CD8-positive, alpha-beta memory T cell (primary cell): ENCODE results near the gene CYREN. TPM values are rescaled to one million over a fixed set of nuclear protein-coding genes. Genes with fewer than 3 reads are reported as not detected.
"Not testable (repeated sequence)": the region's sequence is repeated elsewhere in the genome, so short reads cannot be mapped to it uniquely, and the experiment has no call there.

Source experiments
- CTCF ChIA-PET: fragments of 350-600 bp; sonication (Branson Sonifier 250); formaldehyde crosslinking; loops from one replicate; lab custom pipeline; 2021; ENCODE audit warnings: antibody characterized with exemption; lab: Charles Lee
- POLR2A ChIA-PET: fragments of 350-600 bp; sonication (Branson Sonifier 250); formaldehyde crosslinking; loops from one replicate; lab custom pipeline; 2021; ENCODE audit warnings: antibody characterized with exemption; lab: Charles Lee
- DNase-seq, 5 donors: peaks; one replicate each; pipeline versions ENCODE4 v3.0.0 to v3.0.0-alpha.2; 2020 to 2022; ENCODE audit warnings: mixed read lengths in 1 of 5
- H3K27ac ChIP-seq: one replicate; pipeline ENCODE4 v1.7.0; 2013; ENCODE audit warnings: low read depth, mild to moderate bottlenecking, low read length, moderate library complexity
- H3K27me3 ChIP-seq: 2 replicates; pipeline ENCODE4 v1.7.0; 2013; ENCODE audit warnings: low read length, mild to moderate bottlenecking; ENCODE audit not compliant: insufficient read depth, poor library complexity, severe bottlenecking
- H3K36me3 ChIP-seq: 2 replicates; pipeline ENCODE4 v1.7.0; 2013; ENCODE audit warnings: mild to moderate bottlenecking, low read length, moderate library complexity; ENCODE audit not compliant: insufficient read depth
- H3K4me1 ChIP-seq: 2 replicates; pipeline ENCODE4 v1.7.0; 2013; ENCODE audit warnings: mild to moderate bottlenecking, low read length, moderate library complexity; ENCODE audit not compliant: insufficient read depth
- H3K4me3 ChIP-seq: 2 replicates; pipeline ENCODE4 v1.7.0; 2013; ENCODE audit warnings: mild to moderate bottlenecking, low read length
- H3K9me3 ChIP-seq: 2 replicates; pipeline ENCODE4 v1.7.0; 2013; ENCODE audit warnings: mild to moderate bottlenecking, low read length
- H3K27ac Mint-ChIP-seq, 8 donors: one replicate each; pipeline ENCODE4 v1.8.0; 2020 to 2021; ENCODE audit warnings: mixed read lengths in 8 of 8, mild to moderate bottlenecking in 6 of 8, inconsistent platforms in 3 of 8, moderate library complexity in 3 of 8
- H3K27me3 Mint-ChIP-seq, 2 donors: one replicate each; pipeline ENCODE4 v1.8.0; 2020 to 2021; ENCODE audit warnings: mixed read lengths in 2 of 2, mild to moderate bottlenecking in 1 of 2, moderate library complexity in 1 of 2
- H3K36me3 Mint-ChIP-seq, 3 donors: one replicate each; pipeline ENCODE4 v1.8.0; 2020 to 2021; ENCODE audit warnings: mixed read lengths in 3 of 3, inconsistent platforms in 1 of 3, mild to moderate bottlenecking in 1 of 3
- H3K4me1 Mint-ChIP-seq, 3 donors: one replicate each; pipeline ENCODE4 v1.8.0; 2020 to 2021; ENCODE audit warnings: mixed read lengths in 3 of 3, inconsistent platforms in 1 of 3, mild to moderate bottlenecking in 1 of 3
- H3K4me3 Mint-ChIP-seq, 7 donors: one replicate each; pipeline ENCODE4 v1.8.0; 2020 to 2021; ENCODE audit warnings: mixed read lengths in 7 of 7, mild to moderate bottlenecking in 6 of 7, moderate library complexity in 4 of 7, inconsistent platforms in 2 of 7
- H3K9me3 Mint-ChIP-seq, 5 donors: one replicate each; pipeline ENCODE4 v1.8.0; 2020 to 2022; ENCODE audit warnings: mixed read lengths in 5 of 5, mild to moderate bottlenecking in 3 of 5, moderate library complexity in 2 of 5, inconsistent platforms in 1 of 5
- polyA plus RNA-seq: library from polyadenylated mRNA; unstranded; fragments of 300-500 nt; fragmentation: Illumina TruSeq; gene quantifications from one replicate; pipeline ENCODE4 v1.2.3, GENCODE V29; 2021
- total RNA-seq, 2 experiments: library from RNA; stranded (reverse); gene quantifications; one replicate each; pipeline ENCODE4 v1.2.3, GENCODE V29; 2021

Gene CYREN
- total and polyA plus RNA-seq, 3 experiments from 2014 or later: 45.4 to 79.9 (median 77.2) TPM

DNA sequence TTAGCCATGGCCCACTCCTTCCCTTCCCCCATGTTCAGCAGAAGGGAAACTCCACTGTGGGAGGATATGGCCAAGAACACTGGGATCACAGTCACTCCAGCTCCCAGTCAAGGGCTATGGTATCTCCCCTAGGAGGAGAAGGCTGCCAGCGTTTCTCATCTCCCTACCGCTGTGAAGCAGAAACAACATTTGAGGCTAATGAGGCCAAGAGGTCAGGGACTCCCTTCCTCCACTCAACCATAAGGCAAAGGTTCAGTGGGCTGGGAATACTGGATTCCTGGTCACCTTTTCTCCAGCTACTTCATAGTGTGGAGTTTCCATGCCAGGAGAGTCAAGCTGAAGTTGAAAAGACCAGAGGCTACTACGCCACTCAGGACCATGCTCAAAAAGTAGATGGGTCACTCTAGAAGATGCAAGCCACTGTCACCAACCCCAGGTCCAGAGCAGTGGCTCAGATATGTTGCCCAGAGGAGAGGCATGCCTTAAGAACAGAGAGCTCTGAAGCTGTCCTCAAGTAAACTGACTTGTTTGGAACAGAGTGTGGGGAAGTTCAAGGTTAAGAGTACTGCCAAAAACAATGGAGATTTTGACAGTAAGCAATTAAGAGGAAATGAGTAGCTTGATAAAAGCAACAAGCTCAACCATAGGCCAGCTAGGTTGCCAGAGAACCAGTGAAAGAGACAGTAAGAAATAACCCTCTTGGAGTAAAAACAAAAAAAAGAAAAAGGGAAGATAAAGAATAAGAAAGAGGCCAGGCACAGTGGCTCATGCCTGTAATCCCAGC lies 26.4 kb downstream of the CYREN start:
- POLR2A ChIA-PET: interaction anchor here (0.6 to 1.5 kb wide), 4 partner anchors 26 to 159 kb away, joined by 3 to 8 read pairs (median 4); partner anchors contain the start of genes AGBL3 and CYREN
- Histone ChIP-seq H3K4me1 (peaks cover 21% of the 10 kb centered on the region), H3K4me3 (no peak overlapping the region), H3K36me3 (no peaks in the 10 kb centered on the region), H3K9me3 (no peaks in the 10 kb centered on the region), H3K27ac (no peak overlapping the region), H3K27me3 (no peaks in the 10 kb centered on the region)
- Mint-ChIP-seq H3K9me3 (peaks cover 0 to 13% (median 3%) of the 10 kb centered on the region in 5 donors), H3K27ac (peak overlapping the region in 4 of 8 donors; percentile 33 to 67 (median 46)), H3K4me1 (peaks cover 33 to 43% (median 40%) of the 10 kb centered on the region in 3 donors), H3K4me3 (peak overlapping the region in 1 of 7 donors; percentile 68), H3K36me3 (peaks cover 10 to 40% (median 17%) of the 10 kb centered on the region in 3 donors), H3K27me3 (peaks cover 0 to 1% of the 10 kb centered on the region in 2 donors)
- CTCF ChIA-PET: interaction anchor here (1.1 to 2.4 kb wide), 4 partner anchors 26 to 511 kb away, joined by 3 to 11 read pairs (median 4); partner anchors contain the start of gene CYREN
- DNase-seq: no peak

DNA sequence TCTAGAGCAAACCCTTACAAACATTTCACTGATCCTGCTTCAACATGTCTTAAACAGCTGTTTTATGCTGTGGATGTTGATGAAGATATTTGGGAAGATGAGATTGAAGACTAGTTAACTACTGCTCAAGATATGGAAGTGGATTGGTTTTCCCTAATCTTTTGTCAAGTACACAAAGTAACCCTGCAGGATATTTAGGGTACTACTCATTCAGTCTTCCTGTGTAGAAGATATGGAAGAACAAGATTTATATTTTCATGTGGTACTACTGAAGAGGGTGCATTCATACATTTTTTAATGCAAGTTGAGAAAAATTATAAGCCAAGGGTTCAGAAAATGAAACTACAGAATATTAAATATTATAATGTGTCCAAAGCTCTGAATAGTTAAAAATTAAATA lies 40.9 kb downstream of the CYREN start:
- peaks cover 4% of the 10 kb centered on the region for H3K9me3 ChIP-seq
- peaks cover 10 to 37% (median 14%) of the 10 kb centered on the region in 5 donors for H3K9me3 Mint-ChIP-seq
- ChIA-PET POLR2A (no interaction called here), CTCF (no interaction called here)
- H3K36me3 ChIP-seq: no peaks in the 10 kb centered on the region
- peaks cover 2 to 43% (median 5%) of the 10 kb centered on the region in 3 donors for H3K36me3 Mint-ChIP-seq
- no peaks in the 10 kb centered on the region for H3K4me1 ChIP-seq
- H3K27ac Mint-ChIP-seq: no peak overlapping the region
- no peak for DNase-seq
- no peak overlapping the region for H3K4me3 Mint-ChIP-seq
- peaks cover 0 to 4% of the 10 kb centered on the region in 2 donors for H3K27me3 Mint-ChIP-seq
- no peaks in the 10 kb centered on the region for H3K27me3 ChIP-seq
- no peak overlapping the region for H3K27ac ChIP-seq
- H3K4me3 ChIP-seq: no peak overlapping the region
- H3K4me1 Mint-ChIP-seq: peaks cover 0 to 2% (median 0%) of the 10 kb centered on the region in 3 donors

DNA sequence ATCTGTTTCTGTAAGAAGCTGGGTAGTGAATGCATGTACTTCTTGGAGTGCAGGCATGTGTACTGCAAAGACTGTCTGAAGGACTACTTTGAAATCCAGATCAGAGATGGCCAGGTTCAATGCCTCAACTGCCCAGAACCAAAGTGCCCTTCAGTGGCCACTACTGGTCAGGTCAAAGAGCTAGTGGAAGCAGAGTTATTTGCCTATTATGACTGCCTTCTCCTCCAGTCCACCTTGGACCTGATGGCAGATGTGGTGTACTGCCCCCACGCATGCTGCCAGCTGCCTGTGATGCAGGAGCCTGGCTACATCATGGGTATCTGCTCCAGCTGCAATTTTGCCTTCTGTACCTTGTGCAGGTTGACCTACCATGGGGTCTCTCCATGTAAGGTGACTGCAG lies 41.6 kb downstream of the CYREN start:
- ChIA-PET POLR2A (no interaction called here), CTCF (no interaction called here)
- H3K9me3 ChIP-seq: peaks cover 4% of the 10 kb centered on the region
- H3K36me3 ChIP-seq: no peaks in the 10 kb centered on the region
- H3K4me3 Mint-ChIP-seq: no peak overlapping the region
- H3K36me3 Mint-ChIP-seq: peaks cover 2 to 49% (median 5%) of the 10 kb centered on the region in 3 donors
- no peaks in the 10 kb centered on the region for H3K27me3 ChIP-seq
- peaks cover 0 to 4% of the 10 kb centered on the region in 2 donors for H3K27me3 Mint-ChIP-seq
- no peak overlapping the region for H3K27ac ChIP-seq
- DNase-seq: no peak
- H3K9me3 Mint-ChIP-seq: peaks cover 10 to 40% (median 14%) of the 10 kb centered on the region in 5 donors
- H3K4me1 ChIP-seq: no peaks in the 10 kb centered on the region
- H3K27ac Mint-ChIP-seq: no peak overlapping the region
- no peak overlapping the region for H3K4me3 ChIP-seq
- H3K4me1 Mint-ChIP-seq: peaks cover 0 to 2% (median 0%) of the 10 kb centered on the region in 3 donors

DNA sequence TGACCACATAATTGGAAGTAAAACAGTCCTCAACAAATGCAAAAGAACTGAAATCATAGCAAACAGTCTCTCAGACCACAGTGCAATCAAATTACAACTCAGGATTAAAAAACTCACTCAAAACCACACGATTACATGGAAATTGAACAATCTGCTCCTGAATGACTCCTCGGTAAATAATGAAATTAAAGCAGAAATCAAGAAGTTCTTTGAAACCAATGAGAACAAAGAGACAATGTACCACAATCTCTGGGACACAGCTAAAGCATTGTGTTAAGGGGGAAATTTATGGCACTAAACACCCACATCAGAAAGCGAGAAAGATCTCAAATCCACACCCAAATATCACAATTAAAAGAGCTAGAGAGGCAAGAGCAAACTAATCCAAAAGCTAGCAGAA lies 45.9 kb downstream of the CYREN start:
- H3K27ac Mint-ChIP-seq, CTCF ChIA-PET, POLR2A ChIA-PET, H3K4me1 Mint-ChIP-seq, H3K4me1 ChIP-seq, H3K9me3 ChIP-seq, H3K27me3 ChIP-seq, H3K4me3 ChIP-seq, H3K27ac ChIP-seq, H3K27me3 Mint-ChIP-seq, H3K36me3 ChIP-seq, H3K4me3 Mint-ChIP-seq, DNase-seq: not testable (repeated sequence)
- Mint-ChIP-seq H3K9me3 (peaks cover 9 to 40% (median 14%) of the 10 kb centered on the region in 5 donors), H3K36me3 (peaks cover 11 to 69% (median 11%) of the 10 kb centered on the region in 3 donors)

DNA sequence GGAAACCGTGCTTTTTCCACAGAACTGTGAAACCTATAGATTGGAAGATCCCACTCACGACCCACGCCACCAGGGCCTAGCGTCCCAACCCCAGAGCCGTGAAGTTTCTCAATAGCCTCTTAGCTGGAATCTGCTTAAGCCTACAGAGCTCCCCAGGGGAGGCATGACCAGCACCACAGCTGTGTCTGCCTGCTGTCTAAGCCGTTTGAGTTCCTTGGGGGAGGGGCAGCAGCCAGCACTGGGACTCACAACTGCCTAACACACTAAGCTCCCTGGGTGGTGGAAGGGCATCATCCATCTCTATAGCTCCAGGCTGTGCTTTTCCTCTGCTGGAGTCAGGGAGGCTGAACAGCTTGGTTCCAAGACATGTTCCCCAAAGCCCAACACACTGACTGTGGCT lies 48.6 kb downstream of the CYREN start:
- Mint-ChIP-seq H3K27ac (no peak overlapping the region), H3K27me3 (peaks cover 0 to 2% of the 10 kb centered on the region in 2 donors), H3K9me3 (peaks cover 9 to 42% (median 19%) of the 10 kb centered on the region in 5 donors), H3K4me1 (peaks cover 0 to 2% (median 0%) of the 10 kb centered on the region in 3 donors), H3K36me3 (peaks cover 26 to 83% (median 26%) of the 10 kb centered on the region in 3 donors), H3K4me3 (no peak overlapping the region)
- ChIA-PET POLR2A (no interaction called here), CTCF (no interaction called here)
- H3K4me1 ChIP-seq: no peaks in the 10 kb centered on the region
- H3K27ac ChIP-seq: no peak overlapping the region
- no peak overlapping the region for H3K4me3 ChIP-seq
- no peak for DNase-seq
- H3K36me3 ChIP-seq: no peaks in the 10 kb centered on the region
- H3K27me3 ChIP-seq: no peaks in the 10 kb centered on the region
- no peaks in the 10 kb centered on the region for H3K9me3 ChIP-seq

DNA sequence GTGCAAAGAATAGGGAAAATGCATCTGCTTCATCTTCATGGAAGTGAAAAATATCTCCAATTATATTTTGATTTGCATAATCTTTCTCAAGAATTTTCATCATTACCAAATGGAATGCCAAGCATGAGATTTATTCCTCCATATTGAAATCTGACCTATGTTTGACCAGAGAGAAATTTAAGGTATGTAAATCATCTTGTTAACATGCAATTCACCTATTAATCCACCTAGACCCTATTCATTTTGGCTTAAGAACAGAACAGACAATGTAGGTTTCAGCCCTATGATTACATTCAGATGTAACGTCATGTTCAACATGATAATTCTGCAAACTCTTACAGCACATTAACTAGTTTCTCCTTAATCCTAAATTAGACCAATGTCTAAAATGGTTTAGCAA lies 53.4 kb downstream of the CYREN start:
- Histone ChIP-seq H3K9me3 (no peaks in the 10 kb centered on the region), H3K27me3 (no peaks in the 10 kb centered on the region), H3K4me1 (no peaks in the 10 kb centered on the region), H3K36me3 (no peaks in the 10 kb centered on the region), H3K27ac (no peak overlapping the region), H3K4me3 (no peak overlapping the region)
- H3K4me3 Mint-ChIP-seq: no peak overlapping the region
- no peak overlapping the region for H3K27ac Mint-ChIP-seq
- H3K27me3 Mint-ChIP-seq: no peaks in the 10 kb centered on the region
- H3K36me3 Mint-ChIP-seq: peaks cover 22 to 68% (median 28%) of the 10 kb centered on the region in 3 donors
- no peak for DNase-seq
- ChIA-PET POLR2A (no interaction called here), CTCF (no interaction called here)
- H3K9me3 Mint-ChIP-seq: peaks cover 9 to 40% (median 17%) of the 10 kb centered on the region in 5 donors
- H3K4me1 Mint-ChIP-seq: no peaks in the 10 kb centered on the region

Other genes starting within 250 kb of the CYREN start
- gene AGBL3, start 184.2 kb downstream of the CYREN start, total RNA-seq: 1 to 10 TPM; 2.5 to 3.2 TPM
- gene AGBL3, start 184.2 kb downstream of the CYREN start, polyA plus RNA-seq: 0.10 TPM
- 1 to 10 TPM; 6.6 to 7.0 TPM for gene TMEM140, start 22.6 kb downstream of the CYREN start, total RNA-seq
- 34.4 TPM for gene TMEM140, start 22.6 kb downstream of the CYREN start, polyA plus RNA-seq
- 10 to 100 TPM; 25.1 to 27.7 TPM for gene WDR91, start 40.8 kb upstream of the CYREN start, total RNA-seq
- gene WDR91, start 40.8 kb upstream of the CYREN start, polyA plus RNA-seq: 5.7 TPM
- not detected for gene STRA8, start 63.1 kb upstream of the CYREN start, total RNA-seq
- not detected for gene STRA8, start 63.1 kb upstream of the CYREN start, polyA plus RNA-seq